ENCODE results near the gene ZBED1. TPM values are rescaled to one million over a fixed set of nuclear protein-coding genes. Genes with fewer than 3 reads are reported as not detected.
"Not testable (repeated sequence)": the region's sequence is repeated elsewhere in the genome, so short reads cannot be mapped to it uniquely, and the experiment has no call there.

Gene ZBED1
- polyA plus RNA-seq, 2 donors: 6.2 to 8.9 TPM

- H3K27me3 ChIP-seq (ENCODE audit: control insufficient read depth in 1 of 2, insufficient read depth in 2 of 2, low read length in 2 of 2): no peaks in the 10 kb centered on the region
- H3K9me3 ChIP-seq (ENCODE audit: control insufficient read depth in 2 of 2, insufficient read depth in 1 of 2, low read depth in 1 of 2, low read length in 1 of 2): no peaks in the 10 kb centered on the region
- H3K36me3 ChIP-seq (ENCODE audit: control insufficient read depth in 2 of 2, insufficient read depth in 2 of 2, low read length in 1 of 2): no peaks in the 10 kb centered on the region
- no peak overlapping the region for H3K4me3 ChIP-seq (ENCODE audit: low read depth in 1 of 2, low read length in 2 of 2)
- H3K27ac ChIP-seq (ENCODE audit: low read depth in 2 of 2, low read length in 1 of 2): no peak overlapping the region
- WGBS, 2 donors: 41 to 46% methylated on average over 15 of the region's 15 CpGs
- no peaks in the 10 kb centered on the region for H3K4me1 ChIP-seq (ENCODE audit: control insufficient read depth in 2 of 2, insufficient read depth in 2 of 2, low read length in 1 of 2)
Observed at GRCh38 chrX:2521092-2521926, 20.5 kb upstream of the ZBED1 start.

- WGBS, 2 donors: 97 to 98% methylated on average over 8 of the region's 8 CpGs
- Histone ChIP-seq H3K9me3 (ENCODE audit: control insufficient read depth in 2 of 2, insufficient read depth in 1 of 2, low read depth in 1 of 2, low read length in 1 of 2) (no peaks in the 10 kb centered on the region), H3K36me3 (ENCODE audit: control insufficient read depth in 2 of 2, insufficient read depth in 2 of 2, low read length in 1 of 2) (no peaks in the 10 kb centered on the region), H3K4me1 (ENCODE audit: control insufficient read depth in 2 of 2, insufficient read depth in 2 of 2, low read length in 1 of 2) (no peaks in the 10 kb centered on the region), H3K27ac (ENCODE audit: low read depth in 2 of 2, low read length in 1 of 2) (no peak overlapping the region), H3K27me3 (ENCODE audit: control insufficient read depth in 1 of 2, insufficient read depth in 2 of 2, low read length in 2 of 2) (no peaks in the 10 kb centered on the region), H3K4me3 (ENCODE audit: low read depth in 1 of 2, low read length in 2 of 2) (no peak overlapping the region)
Observed at GRCh38 chrX:2520539-2520938, 19.8 kb upstream of the ZBED1 start.

- WGBS, 2 donors: 56 to 61% methylated on average over 3 of the region's 3 CpGs
- not testable (repeated sequence) for H3K4me3 ChIP-seq (ENCODE audit: low read depth in 1 of 2, low read length in 2 of 2); H3K27me3 ChIP-seq (ENCODE audit: control insufficient read depth in 1 of 2, insufficient read depth in 2 of 2, low read length in 2 of 2); H3K36me3 ChIP-seq (ENCODE audit: control insufficient read depth in 2 of 2, insufficient read depth in 2 of 2, low read length in 1 of 2); H3K27ac ChIP-seq (ENCODE audit: low read depth in 2 of 2, low read length in 1 of 2); H3K9me3 ChIP-seq (ENCODE audit: control insufficient read depth in 2 of 2, insufficient read depth in 1 of 2, low read depth in 1 of 2, low read length in 1 of 2); H3K4me1 ChIP-seq (ENCODE audit: control insufficient read depth in 2 of 2, insufficient read depth in 2 of 2, low read length in 1 of 2)
Observed at GRCh38 chrX:2519638-2520037, 18.9 kb upstream of the ZBED1 start.

- Histone ChIP-seq H3K36me3 (ENCODE audit: control insufficient read depth in 2 of 2, insufficient read depth in 2 of 2, low read length in 1 of 2) (no peaks in the 10 kb centered on the region), H3K4me3 (ENCODE audit: low read depth in 1 of 2, low read length in 2 of 2) (no peak overlapping the region), H3K27me3 (ENCODE audit: control insufficient read depth in 1 of 2, insufficient read depth in 2 of 2, low read length in 2 of 2) (no peaks in the 10 kb centered on the region), H3K4me1 (ENCODE audit: control insufficient read depth in 2 of 2, insufficient read depth in 2 of 2, low read length in 1 of 2) (no peaks in the 10 kb centered on the region), H3K27ac (ENCODE audit: low read depth in 2 of 2, low read length in 1 of 2) (no peak overlapping the region), H3K9me3 (ENCODE audit: control insufficient read depth in 2 of 2, insufficient read depth in 1 of 2, low read depth in 1 of 2, low read length in 1 of 2) (no peaks in the 10 kb centered on the region)
- 63 to 76% methylated on average over 6 of the region's 6 CpGs for WGBS, 2 donors
Observed at GRCh38 chrX:2517055-2517454, 16.3 kb upstream of the ZBED1 start.

- Histone ChIP-seq H3K4me3 (ENCODE audit: low read depth in 1 of 2, low read length in 2 of 2) (no peak overlapping the region), H3K4me1 (ENCODE audit: control insufficient read depth in 2 of 2, insufficient read depth in 2 of 2, low read length in 1 of 2) (no peaks in the 10 kb centered on the region), H3K9me3 (ENCODE audit: control insufficient read depth in 2 of 2, insufficient read depth in 1 of 2, low read depth in 1 of 2, low read length in 1 of 2) (no peaks in the 10 kb centered on the region), H3K36me3 (ENCODE audit: control insufficient read depth in 2 of 2, insufficient read depth in 2 of 2, low read length in 1 of 2) (no peaks in the 10 kb centered on the region), H3K27me3 (ENCODE audit: control insufficient read depth in 1 of 2, insufficient read depth in 2 of 2, low read length in 2 of 2) (no peaks in the 10 kb centered on the region), H3K27ac (ENCODE audit: low read depth in 2 of 2, low read length in 1 of 2) (no peak overlapping the region)
- WGBS, 2 donors: 54 to 79% methylated on average over 5 of the region's 5 CpGs
Observed at GRCh38 chrX:2516623-2517022, 15.8 kb upstream of the ZBED1 start.

GRCh38 chrX:2514131-2514530, 13.4 kb upstream of the ZBED1 start:
- no peaks in the 10 kb centered on the region for H3K9me3 ChIP-seq (ENCODE audit: control insufficient read depth in 2 of 2, insufficient read depth in 1 of 2, low read depth in 1 of 2, low read length in 1 of 2)
- WGBS, 2 donors: 58 to 62% methylated on average over 5 of the region's 5 CpGs

GRCh38 chrX:2513121-2513664, 12.4 kb upstream of the ZBED1 start:
- whole genome bisulfite sequencing, 2 donors: 79 to 84% methylated on average over 6 of the region's 6 CpGs
- H3K27ac ChIP-seq (ENCODE audit: low read depth in 2 of 2, low read length in 1 of 2): no peak overlapping the region
- H3K4me3 ChIP-seq (ENCODE audit: low read depth in 1 of 2, low read length in 2 of 2): no peak overlapping the region
- H3K9me3 ChIP-seq (ENCODE audit: control insufficient read depth in 2 of 2, insufficient read depth in 1 of 2, low read depth in 1 of 2, low read length in 1 of 2): no peaks in the 10 kb centered on the region
- no peaks in the 10 kb centered on the region for H3K36me3 ChIP-seq (ENCODE audit: control insufficient read depth in 2 of 2, insufficient read depth in 2 of 2, low read length in 1 of 2)
- H3K4me1 ChIP-seq (ENCODE audit: control insufficient read depth in 2 of 2, insufficient read depth in 2 of 2, low read length in 1 of 2): no peaks in the 10 kb centered on the region
- H3K27me3 ChIP-seq (ENCODE audit: control insufficient read depth in 1 of 2, insufficient read depth in 2 of 2, low read length in 2 of 2): no peaks in the 10 kb centered on the region

More at GRCh38 chrX:2514131-2514530, 13.4 kb upstream of the ZBED1 start:
- H3K27me3 ChIP-seq (ENCODE audit: control insufficient read depth in 1 of 2, insufficient read depth in 2 of 2, low read length in 2 of 2): no peaks in the 10 kb centered on the region
- H3K27ac ChIP-seq (ENCODE audit: low read depth in 2 of 2, low read length in 1 of 2): no peak overlapping the region
- no peaks in the 10 kb centered on the region for H3K36me3 ChIP-seq (ENCODE audit: control insufficient read depth in 2 of 2, insufficient read depth in 2 of 2, low read length in 1 of 2)
- no peak overlapping the region for H3K4me3 ChIP-seq (ENCODE audit: low read depth in 1 of 2, low read length in 2 of 2)
- no peaks in the 10 kb centered on the region for H3K4me1 ChIP-seq (ENCODE audit: control insufficient read depth in 2 of 2, insufficient read depth in 2 of 2, low read length in 1 of 2)

GRCh38 chrX:2512501-2512900, 11.7 kb upstream of the ZBED1 start:
- Histone ChIP-seq H3K9me3 (ENCODE audit: control insufficient read depth in 2 of 2, insufficient read depth in 1 of 2, low read depth in 1 of 2, low read length in 1 of 2) (no peaks in the 10 kb centered on the region), H3K36me3 (ENCODE audit: control insufficient read depth in 2 of 2, insufficient read depth in 2 of 2, low read length in 1 of 2) (no peaks in the 10 kb centered on the region), H3K27me3 (ENCODE audit: control insufficient read depth in 1 of 2, insufficient read depth in 2 of 2, low read length in 2 of 2) (no peaks in the 10 kb centered on the region), H3K4me3 (ENCODE audit: low read depth in 1 of 2, low read length in 2 of 2) (no peak overlapping the region), H3K4me1 (ENCODE audit: control insufficient read depth in 2 of 2, insufficient read depth in 2 of 2, low read length in 1 of 2) (no peaks in the 10 kb centered on the region), H3K27ac (ENCODE audit: low read depth in 2 of 2, low read length in 1 of 2) (no peak overlapping the region)
- WGBS, 2 donors: 88 to 92% methylated on average over 8 of the region's 8 CpGs

GRCh38 chrX:2511326-2511725, 10.6 kb upstream of the ZBED1 start:
- Histone ChIP-seq H3K36me3 (ENCODE audit: control insufficient read depth in 2 of 2, insufficient read depth in 2 of 2, low read length in 1 of 2) (no peaks in the 10 kb centered on the region), H3K4me3 (ENCODE audit: low read depth in 1 of 2, low read length in 2 of 2) (no peak overlapping the region), H3K4me1 (ENCODE audit: control insufficient read depth in 2 of 2, insufficient read depth in 2 of 2, low read length in 1 of 2) (no peaks in the 10 kb centered on the region), H3K27me3 (ENCODE audit: control insufficient read depth in 1 of 2, insufficient read depth in 2 of 2, low read length in 2 of 2) (no peaks in the 10 kb centered on the region), H3K9me3 (ENCODE audit: control insufficient read depth in 2 of 2, insufficient read depth in 1 of 2, low read depth in 1 of 2, low read length in 1 of 2) (no peaks in the 10 kb centered on the region), H3K27ac (ENCODE audit: low read depth in 2 of 2, low read length in 1 of 2) (no peak overlapping the region)
- WGBS, 2 donors: 95 to 97% methylated on average over 6 of the region's 6 CpGs

All from esophagus (tissue), 2 donors.